Activated CD8-positive, alpha-beta memory T cell treated with anti-CD3 and anti-CD28 coated beads for 24 hours (primary cell): ENCODE measurements around the gene PTF1A.
"Not testable (repeated sequence)": the region's sequence is repeated elsewhere in the genome, so short reads cannot be mapped to it uniquely, and the experiment has no call there.

Experiments
- DNase-seq: peaks from one replicate; pipeline ENCODE4 v3.0.0-alpha.2; 2020

Gene PTF1A

GRCh38 chr10:23205972-23206642, 14.0 kb downstream of the PTF1A start:
- no peak for DNase-seq

- no peak for DNase-seq
Observed at GRCh38 chr10:23217471-23217870, 25.4 kb downstream of the PTF1A start.

GRCh38 chr10:23230582-23230981, 38.5 kb downstream of the PTF1A start:
- no peak for DNase-seq

- DNase-seq: no peak
Observed at GRCh38 chr10:23238015-23238414, 45.9 kb downstream of the PTF1A start.

GRCh38 chr10:23241779-23242178, 49.7 kb downstream of the PTF1A start:
- DNase-seq: not testable (repeated sequence)
